BE2C (cell line): ENCODE measurements around the gene PSMB4.
A peak's percentile ranks its signal among the peaks of the same experiment; 100 is the strongest.
"Not testable (repeated sequence)": the region's sequence is repeated elsewhere in the genome, so short reads cannot be mapped to it uniquely, and the experiment has no call there.

Experiments
- DNase-seq: peaks from one replicate; pipeline ENCODE4 v3.0.0-alpha.2; 2020
- H3K27me3 ChIP-seq: fragments of 250-450 bp; sonication (Bioruptor Pico); 2 replicates; pipeline ENCODE4 v1.5.1; 2020; ENCODE audit warnings: mild to moderate bottlenecking
- H3K36me3 ChIP-seq: fragments of 250-450 bp; sonication (Bioruptor Pico); 2 replicates; pipeline ENCODE4 v1.5.1; 2020; ENCODE audit warnings: mild to moderate bottlenecking
- H3K4me1 ChIP-seq: fragments of 250-450 bp; sonication (Bioruptor Pico); 2 replicates; pipeline ENCODE4 v1.5.1; 2020
- H3K4me3 ChIP-seq: 2 replicates; pipeline ENCODE4 v1.5.1; 2011; ENCODE audit warnings: low read depth, low read length
- H3K9me3 ChIP-seq: fragments of 250-450 bp; sonication (Bioruptor Pico); 2 replicates; pipeline ENCODE4 v1.5.1; 2020
- CTCF ChIP-seq: IDR thresholded peaks from 2 replicates; pipeline ENCODE4 v1.5.1; 2012; ENCODE audit warnings: mild to moderate bottlenecking, low read depth, low read length

Gene PSMB4

GRCh38 chr1:151425103-151425502 lies 25.7 kb downstream of the PSMB4 start:
- H3K36me3 ChIP-seq: peaks cover 89% of the 10 kb centered on the region
- no peak for TF ChIP-seq CTCF
- H3K4me3 ChIP-seq: no peak overlapping the region
- no peaks in the 10 kb centered on the region for H3K27me3 ChIP-seq
- H3K9me3 ChIP-seq: no peaks in the 10 kb centered on the region
- no peaks in the 10 kb centered on the region for H3K4me1 ChIP-seq
- DNase-seq: no peak

- Histone ChIP-seq H3K36me3 (peaks cover 77% of the 10 kb centered on the region), H3K27me3 (no peaks in the 10 kb centered on the region), H3K4me3 (no peak overlapping the region), H3K9me3 (no peaks in the 10 kb centered on the region), H3K4me1 (no peaks in the 10 kb centered on the region)
- DNase-seq: no peak
- TF ChIP-seq CTCF: no peak
Measured at GRCh38 chr1:151428068-151428467, 28.7 kb downstream of the PSMB4 start.

GRCh38 chr1:151433827-151434226 lies 34.5 kb downstream of the PSMB4 start:
- not testable (repeated sequence) for DNase-seq, H3K4me3 ChIP-seq
- H3K36me3 ChIP-seq: peaks cover 36% of the 10 kb centered on the region

GRCh38 chr1:151435174-151435573 lies 35.8 kb downstream of the PSMB4 start:
- no peaks in the 10 kb centered on the region for H3K4me1 ChIP-seq
- no peak overlapping the region for H3K4me3 ChIP-seq
- no peak for TF ChIP-seq CTCF
- H3K27me3 ChIP-seq: no peaks in the 10 kb centered on the region
- peaks cover 29% of the 10 kb centered on the region for H3K36me3 ChIP-seq
- no peak for DNase-seq
- H3K9me3 ChIP-seq: no peaks in the 10 kb centered on the region

More at GRCh38 chr1:151433827-151434226, 34.5 kb downstream of the PSMB4 start:
- H3K27me3 ChIP-seq, H3K9me3 ChIP-seq, H3K4me1 ChIP-seq: not testable (repeated sequence)

- no peak for TF ChIP-seq CTCF
- no peak for DNase-seq
- H3K9me3 ChIP-seq: no peaks in the 10 kb centered on the region
- no peaks in the 10 kb centered on the region for H3K27me3 ChIP-seq
- H3K4me1 ChIP-seq: peaks cover 6% of the 10 kb centered on the region; the same call in 1 of the 2 replicates
- H3K36me3 ChIP-seq: peaks cover 36% of the 10 kb centered on the region
- no peak overlapping the region for H3K4me3 ChIP-seq
Measured at GRCh38 chr1:151436985-151437384, 37.6 kb downstream of the PSMB4 start.

- H3K9me3 ChIP-seq, H3K27me3 ChIP-seq, H3K4me3 ChIP-seq, H3K4me1 ChIP-seq, DNase-seq: not testable (repeated sequence)
- peaks cover 37% of the 10 kb centered on the region for H3K36me3 ChIP-seq
Measured at GRCh38 chr1:151437396-151437795, 38.0 kb downstream of the PSMB4 start.

- Histone ChIP-seq H3K4me3 (no peak overlapping the region), H3K27me3 (no peaks in the 10 kb centered on the region), H3K9me3 (no peaks in the 10 kb centered on the region), H3K36me3 (peaks cover 24% of the 10 kb centered on the region), H3K4me1 (peaks cover 13% of the 10 kb centered on the region)
- peak; percentile 91 for TF ChIP-seq CTCF
- peak; percentile 81 for DNase-seq
Measured at GRCh38 chr1:151443846-151444782, 44.7 kb downstream of the PSMB4 start.
